ENCODE measurements around the gene UBQLN1. TPM values are rescaled to one million over a fixed set of nuclear protein-coding genes. Genes with fewer than 3 reads are reported as not detected.
A peak's percentile ranks its signal among the peaks of the same experiment; 100 is the strongest.

Gene UBQLN1
- total and polyA plus RNA-seq, 9 of the 15 experiments (the other 6 are each of a cell fraction or from before 2014, with no cell fraction given), result 7.5 to 120 (median 52.8) TPM

- TF ChIP-seq SREBF2 (CRISPR knock-in tag; IDR thresholded peaks at IDR 0.05), result no peak
- 0 out of 2 replicates have a peak, but pooled peaks have one; percentile 30 for TF ChIP-seq PML (IDR thresholded peaks at IDR 0.05; ENCODE audit: low read length)
- TF ChIP-seq HNRNPH1 (optimal IDR thresholded peaks at IDR 0.05; ENCODE audit: low read depth, low read length), result no peak
- no peak for TF ChIP-seq MCM5 (IDR thresholded peaks at IDR 0.05; ENCODE audit: low read depth)
- TF ChIP-seq UBTF (IDR thresholded peaks at IDR 0.05; ENCODE audit: borderline replicate concordance in 1 of 2, low read depth in 2 of 2, low read length in 2 of 2), result no peak
- TF ChIP-seq RAD21 (CRISPR knock-in tag; conservative IDR thresholded peaks at IDR 0.05 in 1 of 2, IDR thresholded peaks at IDR 0.05 in 1 of 2), result no peak
- no peak for TF ChIP-seq BCL6 (CRISPR knock-in tag; IDR thresholded peaks at IDR 0.05)
- no peak for TF ChIP-seq KAT7 (CRISPR knock-in tag; IDR thresholded peaks at IDR 0.05; ENCODE audit: borderline replicate concordance)
- no peak for TF ChIP-seq SMARCE1 (IDR thresholded peaks at IDR 0.05)
- TF ChIP-seq ETV1 (tag; conservative IDR thresholded peaks at IDR 0.05; ENCODE audit: low read depth), result peak; percentile 49; the same call in 1 of the 2 replicates
- TF ChIP-seq SIN3A (IDR thresholded peaks at IDR 0.05; ENCODE audit: borderline replicate concordance in 2 of 2, control insufficient read depth in 1 of 2, low read depth in 2 of 2, low read length in 2 of 2), result no peak
- no peak for TF ChIP-seq HNRNPLL (IDR thresholded peaks at IDR 0.05; ENCODE audit: low read depth, low read length, poor library complexity, severe bottlenecking)
- TF ChIP-seq, protein P1, sequence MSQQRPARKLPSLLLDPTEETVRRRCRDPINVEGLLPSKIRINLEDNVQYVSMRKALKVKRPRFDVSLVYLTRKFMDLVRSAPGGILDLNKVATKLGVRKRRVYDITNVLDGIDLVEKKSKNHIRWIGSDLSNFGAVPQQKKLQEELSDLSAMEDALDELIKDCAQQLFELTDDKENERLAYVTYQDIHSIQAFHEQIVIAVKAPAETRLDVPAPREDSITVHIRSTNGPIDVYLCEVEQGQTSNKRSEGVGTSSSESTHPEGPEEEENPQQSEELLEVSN (IDR thresholded peaks at IDR 0.05; ENCODE audit: borderline replicate concordance in 1 of 2, extremely low read depth in 1 of 2, insufficient read depth in 1 of 2, insufficient read length in 1 of 2, low read depth in 1 of 2, low read length in 1 of 2, poor library complexity in 1 of 2, severe bottlenecking in 1 of 2), result no peak
- no peak for TF ChIP-seq EWSR1 (IDR thresholded peaks at IDR 0.05; ENCODE audit: borderline replicate concordance, low read depth, partially characterized antibody)
- TF ChIP-seq SMC3 (conservative IDR thresholded peaks at IDR 0.05; ENCODE audit: insufficient read depth, low read depth, low read length), result no peak
- TF ChIP-seq TAL1 (IDR thresholded peaks at IDR 0.05), result peak; percentile 46
- TF ChIP-seq PHB2 (IDR thresholded peaks at IDR 0.05; ENCODE audit: low read depth), result no peak
- TF ChIP-seq GATAD2B (IDR thresholded peaks at IDR 0.05; ENCODE audit: borderline replicate concordance), result no peak
- no peak for TF ChIP-seq CLOCK (CRISPR knock-in tag; IDR thresholded peaks at IDR 0.05; ENCODE audit: borderline replicate concordance)
- TF ChIP-seq SIRT6 (IDR thresholded peaks at IDR 0.05; ENCODE audit: low read depth, low read length), result no peak
- TF ChIP-seq MAZ (CRISPR knock-in tag; conservative IDR thresholded peaks at IDR 0.05 in 1 of 2, IDR thresholded peaks at IDR 0.05 in 1 of 2), result no peak
- TF ChIP-seq NRF1 (conservative IDR thresholded peaks at IDR 0.05 in 1 of 2, IDR thresholded peaks at IDR 0.05 in 1 of 2), result no peak
- no peak for TF ChIP-seq TEAD2 (tag; IDR thresholded peaks at IDR 0.05)
Measured at GRCh38 chr9:83623679-83624076, 84.1 kb downstream of the UBQLN1 start (continued).

Data from K562 (cell line).